HUDEP-2 (cell line): ENCODE results near the gene FBXL17.
A peak's percentile ranks its signal among the peaks of the same experiment; 100 is the strongest.
"Not testable (repeated sequence)": the region's sequence is repeated elsewhere in the genome, so short reads cannot be mapped to it uniquely, and the experiment has no call there.

Experiments
- DNase-seq, 76 experiments: peaks; one replicate each; lab custom pipeline; 2025; ENCODE audit not compliant: unreplicated experiment in 76 of 76; lab: John Stamatoyannopoulos, UW

Gene FBXL17

GRCh38 chr5:108174286-108174685 lies 207.6 kb downstream of the FBXL17 start:
- DNase-seq: no peak

GRCh38 chr5:108171759-108172158 lies 210.1 kb downstream of the FBXL17 start:
- DNase-seq: no peak

- no peak for DNase-seq
These were observed 213.0 kb downstream of the FBXL17 start for GRCh38 chr5:108168915-108169314.

GRCh38 chr5:108167174-108167573 lies 214.7 kb downstream of the FBXL17 start:
- no peak for DNase-seq

DNA sequence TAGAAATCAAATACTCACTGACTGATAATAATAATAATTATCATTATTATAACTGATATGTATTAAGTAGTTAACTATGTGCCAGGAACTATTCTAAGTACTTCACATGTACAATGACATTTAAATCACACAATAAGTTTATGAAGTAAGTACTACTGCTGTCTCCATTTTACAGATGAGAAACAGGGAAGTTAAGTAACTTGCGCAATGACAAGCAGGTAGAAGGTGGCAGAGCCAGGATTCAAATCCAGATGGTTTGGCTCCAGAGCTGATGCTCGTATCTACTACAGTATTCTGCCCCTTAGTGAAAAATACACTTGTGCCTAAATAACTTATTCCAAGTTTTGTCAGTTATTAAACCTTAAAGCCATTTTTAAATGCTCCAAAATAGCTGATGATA lies 217.3 kb downstream of the FBXL17 start:
- no peak for DNase-seq

DNA sequence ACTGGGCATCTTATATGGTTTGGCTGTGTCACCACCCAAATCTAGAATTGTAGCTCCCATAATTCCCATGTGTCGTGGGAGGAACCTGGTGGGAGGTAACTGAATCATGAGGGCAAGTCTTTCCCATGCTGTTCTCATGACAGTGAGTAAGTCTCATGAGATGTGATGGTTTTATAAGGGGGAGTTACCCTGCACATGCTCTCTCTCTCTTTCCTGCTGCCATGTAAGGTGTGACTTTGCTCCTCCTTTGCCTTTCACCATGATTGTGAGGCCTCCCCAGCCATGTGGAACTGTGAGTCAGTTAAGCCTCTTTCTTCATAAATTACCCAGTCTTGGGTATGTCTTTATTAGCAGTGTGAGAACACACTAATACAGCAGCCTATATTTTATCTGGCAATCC lies 229.0 kb downstream of the FBXL17 start:
- DNase-seq: not testable (repeated sequence)

GRCh38 chr5:108149369-108149768 lies 232.5 kb downstream of the FBXL17 start:
- no peak for DNase-seq

DNA sequence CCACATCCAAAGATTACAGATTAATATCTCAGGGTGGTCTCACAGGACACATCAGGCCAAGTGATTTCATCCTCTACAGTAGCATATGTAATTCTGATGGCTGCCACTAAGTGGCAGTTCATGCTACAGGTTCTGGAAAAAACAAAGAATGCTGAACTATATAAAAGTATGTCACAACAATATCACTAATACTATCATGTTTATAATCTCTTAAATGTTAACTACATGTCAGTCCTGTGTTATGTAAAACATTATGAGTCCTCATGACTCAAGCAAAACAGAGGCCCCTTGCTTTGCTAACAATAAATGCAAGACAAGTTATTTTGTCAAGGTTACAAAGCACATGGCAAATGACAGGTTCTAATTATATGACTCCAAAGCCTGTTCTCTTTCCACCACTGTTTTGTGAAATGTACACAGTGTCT lies 233.2 kb downstream of the FBXL17 start:
- peak in 2 of 76 experiments; percentile 8 to 16 for DNase-seq

GRCh38 chr5:108146222-108146621 lies 235.7 kb downstream of the FBXL17 start:
- DNase-seq: no peak

GRCh38 chr5:108145351-108145750 lies 236.5 kb downstream of the FBXL17 start:
- DNase-seq: no peak

GRCh38 chr5:108144332-108144731 lies 237.6 kb downstream of the FBXL17 start:
- no peak for DNase-seq

GRCh38 chr5:108143581-108143980 lies 238.3 kb downstream of the FBXL17 start:
- DNase-seq: no peak

DNA sequence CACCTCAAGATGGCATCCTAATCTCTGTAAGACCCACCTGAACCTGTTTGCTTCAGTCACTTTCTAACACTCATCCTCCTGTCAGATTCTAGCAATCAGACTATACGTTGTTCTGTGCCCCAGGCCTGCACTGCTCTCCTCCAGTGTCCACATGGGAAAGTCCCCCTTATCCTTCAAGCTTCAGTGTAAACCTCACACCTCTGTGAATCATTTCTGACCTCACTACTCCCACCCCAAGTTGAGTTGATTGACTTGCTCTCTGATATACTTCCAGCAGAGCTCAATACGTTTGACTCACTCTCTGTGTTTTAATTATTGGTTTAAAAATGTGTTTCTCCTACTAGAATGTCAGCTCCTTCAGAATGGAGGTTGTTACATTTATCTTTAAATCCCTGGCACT lies 240.2 kb downstream of the FBXL17 start:
- DNase-seq: no peak

DNA sequence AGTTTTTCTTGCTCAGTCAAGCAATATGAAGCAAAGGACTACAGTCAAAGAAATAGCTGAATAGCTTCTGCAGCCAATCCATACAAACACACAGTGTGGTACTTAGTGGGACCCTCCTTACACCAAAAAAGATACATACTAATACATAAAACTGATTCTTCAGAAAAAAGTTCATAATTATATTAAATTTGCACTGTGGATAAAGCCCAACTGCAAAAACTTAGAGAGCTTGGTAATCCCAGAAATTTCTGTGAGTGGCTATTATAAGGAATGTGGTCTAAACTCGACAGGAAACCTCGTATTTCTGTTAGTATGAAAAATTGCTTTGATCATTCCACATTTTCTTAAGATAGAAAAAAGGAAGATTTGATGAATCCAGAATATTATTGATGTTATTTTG lies 245.4 kb downstream of the FBXL17 start:
- no peak for DNase-seq

- no peak for DNase-seq
These were observed 252.8 kb downstream of the FBXL17 start for GRCh38 chr5:108129129-108129528.

GRCh38 chr5:108125771-108126511 lies 256.0 kb downstream of the FBXL17 start:
- no peak for DNase-seq

DNA sequence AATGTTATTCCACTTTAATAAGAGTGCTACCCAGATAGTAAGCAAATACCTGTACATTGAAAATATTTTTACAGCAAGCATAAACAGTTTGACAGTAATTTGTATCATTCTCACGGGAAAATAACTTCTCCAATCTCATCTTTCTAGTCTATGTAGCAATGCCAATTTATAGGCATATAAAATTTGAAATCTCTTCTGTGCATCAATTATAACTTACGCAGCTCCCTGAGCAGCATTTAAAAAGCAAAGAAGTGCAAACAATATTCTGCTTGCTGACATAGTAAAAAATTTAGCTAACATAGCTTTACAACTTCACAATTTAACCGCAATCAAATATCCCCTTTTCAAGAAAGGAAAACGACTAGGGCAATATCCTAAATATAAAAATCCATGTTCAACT lies 257.3 kb downstream of the FBXL17 start:
- no peak for DNase-seq

- DNase-seq: no peak
These were observed 259.2 kb downstream of the FBXL17 start for GRCh38 chr5:108122702-108123101.

DNA sequence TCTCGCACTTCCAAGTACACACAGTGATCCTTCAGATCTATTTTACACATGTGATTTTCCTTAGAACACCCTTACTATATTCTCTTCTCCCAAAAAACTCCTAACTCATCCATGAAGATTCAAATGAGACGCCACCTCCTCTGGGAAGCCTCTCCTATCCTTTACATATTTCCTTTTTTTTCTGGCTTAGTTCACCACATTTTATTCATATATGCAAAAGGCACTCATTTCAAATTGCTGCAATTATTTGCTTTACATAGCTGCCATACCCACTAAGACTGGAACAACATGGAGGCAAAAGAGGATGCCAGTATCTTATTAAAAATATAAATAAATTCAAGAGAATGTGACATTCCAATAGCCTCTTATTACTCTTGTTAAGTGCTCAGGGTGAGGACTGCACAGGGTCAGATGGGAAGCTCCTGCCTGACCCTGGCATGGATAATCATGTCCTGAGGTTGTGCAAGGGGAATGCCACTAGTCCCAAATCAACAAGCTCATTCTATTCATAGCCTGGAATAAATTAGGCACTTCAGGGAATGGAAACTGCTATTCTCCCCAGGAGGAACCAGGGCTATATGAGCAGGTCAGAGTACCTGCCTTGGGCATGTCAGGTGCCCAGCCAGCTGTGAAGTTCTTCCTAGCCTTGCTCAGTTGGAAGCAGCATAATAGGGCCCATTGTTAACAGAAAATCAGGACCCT lies 262.9 kb downstream of the FBXL17 start:
- no peak for DNase-seq

GRCh38 chr5:108115673-108116072 lies 266.2 kb downstream of the FBXL17 start:
- no peak for DNase-seq

GRCh38 chr5:108113950-108114349 lies 267.9 kb downstream of the FBXL17 start:
- DNase-seq: no peak

DNA sequence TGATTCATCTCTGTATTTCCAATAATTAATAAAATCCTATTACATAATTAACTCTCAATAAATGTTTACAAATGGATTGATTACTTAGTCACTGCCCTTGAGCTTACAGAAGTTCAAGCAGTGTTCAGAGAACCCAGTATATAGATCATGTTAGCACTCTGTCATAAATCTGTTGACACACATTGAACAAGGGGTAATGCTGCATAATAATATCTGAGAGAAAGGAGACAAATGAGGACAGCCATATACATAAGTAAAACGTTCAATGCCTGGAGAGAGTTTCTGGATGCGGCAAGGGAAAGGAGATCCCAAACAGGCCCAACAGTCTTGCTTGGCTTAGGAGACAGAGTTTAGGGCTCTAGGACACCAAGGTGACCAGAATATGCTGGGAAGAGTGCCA lies 270.2 kb downstream of the FBXL17 start:
- DNase-seq: no peak
